ENCODE data around the gene EXD3. TPM values are rescaled to one million over a fixed set of nuclear protein-coding genes. Genes with fewer than 3 reads are reported as not detected.
A peak's percentile ranks its signal among the peaks of the same experiment; 100 is the strongest.

EXD3 gene
- total RNA-seq, 2 experiments from 2014 or later, result 8.1 to 9.0 TPM

DNA sequence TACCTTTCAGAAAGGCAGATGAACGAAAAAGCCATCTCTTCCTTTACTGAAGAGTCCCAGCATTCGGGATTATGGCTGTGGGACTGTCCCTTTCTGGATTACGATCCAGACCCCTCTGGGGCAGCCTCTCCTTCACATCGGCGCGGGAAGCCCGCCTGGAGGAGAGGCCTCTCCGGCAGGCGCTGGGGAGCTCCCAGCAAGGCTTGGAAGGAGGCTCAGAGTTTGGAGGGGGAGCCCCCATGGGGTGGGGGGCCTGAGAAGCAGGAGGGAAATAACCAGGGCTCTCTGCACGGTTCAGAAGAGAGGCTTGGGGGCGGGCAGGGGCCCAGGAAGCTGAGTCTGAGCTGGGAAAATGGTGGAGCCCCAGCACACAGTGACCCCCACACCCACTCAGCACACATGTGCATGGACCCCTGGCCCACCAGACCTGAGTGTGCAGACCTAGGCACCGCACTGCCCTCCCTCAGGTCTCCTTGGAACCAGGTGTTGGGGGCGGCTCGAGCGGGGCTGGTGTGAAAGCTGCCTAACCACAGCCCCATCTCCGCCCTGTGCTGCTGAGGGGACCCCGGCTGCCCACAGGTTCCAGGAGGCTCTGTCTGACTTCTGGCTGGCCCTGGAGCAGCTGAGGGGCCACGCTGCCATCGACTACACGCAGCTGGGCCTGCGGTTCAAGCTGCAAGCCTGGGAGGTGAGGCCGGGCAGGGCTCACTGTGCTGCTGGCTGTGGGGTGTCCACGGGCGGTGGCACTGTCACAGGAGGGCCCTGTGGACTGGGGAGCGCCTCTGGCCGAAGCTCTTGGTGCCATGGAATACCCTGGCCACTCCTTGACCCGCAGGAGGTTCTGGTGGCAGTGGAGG is 4.7 kb upstream of the EXD3 start:
- CTCF ChIA-PET, result no interaction called here
- no peaks in the 10 kb centered on the region for H3K36me3 Mint-ChIP-seq (ENCODE audit: low read depth)
- no peaks in the 10 kb centered on the region for H3K27me3 Mint-ChIP-seq
- H3K9me3 Mint-ChIP-seq, result no peaks in the 10 kb centered on the region
- no peak for ATAC-seq
- H3K4me1 Mint-ChIP-seq (ENCODE audit: low read depth), result no peaks in the 10 kb centered on the region
- intact Hi-C loops (cut with micrococcal nuclease), result no loop called here
- no peak for TF ChIP-seq CTCF (IDR thresholded peaks at IDR 0.05)
- no peak overlapping the region for H3K27ac Mint-ChIP-seq
- no peak for DNase-seq
- no peak overlapping the region for H3K4me3 Mint-ChIP-seq
- POLR2A ChIA-PET, result no interaction called here

GRCh38 chr9:137426018-137426681 is 3.2 kb upstream of the EXD3 start:
- ChIA-PET POLR2A (no interaction called here), CTCF (no interaction called here)
- intact Hi-C loops (cut with micrococcal nuclease), result no loop called here
- no peaks in the 10 kb centered on the region for H3K9me3 Mint-ChIP-seq
- no peaks in the 10 kb centered on the region for H3K36me3 Mint-ChIP-seq (ENCODE audit: low read depth)
- ATAC-seq, result no peak
- H3K4me1 Mint-ChIP-seq (ENCODE audit: low read depth), result peaks cover 7% of the 10 kb centered on the region
- no peak for DNase-seq
- no peak overlapping the region for H3K27ac Mint-ChIP-seq
- H3K4me3 Mint-ChIP-seq, result no peak overlapping the region
- H3K27me3 Mint-ChIP-seq, result no peaks in the 10 kb centered on the region
- TF ChIP-seq CTCF (IDR thresholded peaks at IDR 0.05), result no peak

DNA sequence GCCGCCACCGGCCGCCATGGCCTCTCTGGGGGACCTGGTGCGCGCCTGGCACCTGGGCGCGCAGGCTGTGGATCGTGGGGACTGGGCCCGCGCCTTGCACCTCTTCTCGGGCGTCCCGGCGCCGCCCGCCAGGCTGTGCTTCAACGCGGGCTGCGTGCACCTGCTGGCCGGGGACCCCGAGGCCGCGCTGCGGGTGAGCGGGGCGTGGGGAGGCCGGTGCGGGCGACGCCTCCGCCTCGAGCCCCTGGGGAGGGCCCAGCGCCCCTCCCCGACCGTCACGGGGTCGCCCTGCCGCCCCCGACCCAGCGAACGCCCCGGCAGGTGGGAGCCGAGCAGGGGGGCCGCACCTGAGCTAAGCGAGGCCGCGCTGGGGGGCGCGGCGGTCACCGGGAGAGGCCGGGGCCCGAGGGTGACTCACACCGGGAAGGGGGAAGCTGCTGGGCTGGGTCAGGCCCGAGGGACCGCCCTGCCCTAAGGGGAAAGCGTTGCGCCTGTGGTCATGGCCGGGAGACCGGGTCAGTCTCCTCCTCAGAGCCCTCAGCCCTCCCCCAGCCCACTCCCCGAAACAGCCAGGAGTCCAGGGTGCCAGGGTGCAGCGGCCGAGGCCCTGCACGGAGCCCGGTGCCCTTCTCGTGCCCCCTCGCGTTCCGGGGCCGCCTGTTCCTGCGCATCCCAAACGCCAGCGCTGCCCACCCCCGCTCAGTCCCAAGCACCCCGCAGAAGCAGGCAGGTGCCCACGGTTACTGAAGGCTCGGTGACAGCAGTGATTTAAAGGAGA is 741 bp upstream of the EXD3 start:
- Mint-ChIP-seq H3K36me3 (ENCODE audit: low read depth) (peaks cover 2% of the 10 kb centered on the region), H3K9me3 (no peaks in the 10 kb centered on the region), H3K4me3 (no peak overlapping the region), H3K27me3 (no peaks in the 10 kb centered on the region), H3K27ac (no peak overlapping the region), H3K4me1 (ENCODE audit: low read depth) (peaks cover 9% of the 10 kb centered on the region)
- CTCF ChIA-PET, result interaction anchor here (0.8 to 2.4 kb wide), 17 partner anchors 8 to 170 kb away, joined by 3 to 9 read pairs (median 4); partner anchors contain the start of genes MRPL41, NRARP, NSMF and TOR4A
- POLR2A ChIA-PET, result interaction anchor here (0.6 to 3.2 kb wide), 14 partner anchors 8 to 129 kb away, joined by 3 to 10 read pairs (median 4); partner anchors contain the start of genes ENTPD8, MRPL41 and NRARP
- DNase-seq (no peak), ATAC-seq (peak; percentile 40)
- intact Hi-C loops (cut with micrococcal nuclease), result no loop called here
- TF ChIP-seq CTCF (IDR thresholded peaks at IDR 0.05), result peak; percentile 30

DNA sequence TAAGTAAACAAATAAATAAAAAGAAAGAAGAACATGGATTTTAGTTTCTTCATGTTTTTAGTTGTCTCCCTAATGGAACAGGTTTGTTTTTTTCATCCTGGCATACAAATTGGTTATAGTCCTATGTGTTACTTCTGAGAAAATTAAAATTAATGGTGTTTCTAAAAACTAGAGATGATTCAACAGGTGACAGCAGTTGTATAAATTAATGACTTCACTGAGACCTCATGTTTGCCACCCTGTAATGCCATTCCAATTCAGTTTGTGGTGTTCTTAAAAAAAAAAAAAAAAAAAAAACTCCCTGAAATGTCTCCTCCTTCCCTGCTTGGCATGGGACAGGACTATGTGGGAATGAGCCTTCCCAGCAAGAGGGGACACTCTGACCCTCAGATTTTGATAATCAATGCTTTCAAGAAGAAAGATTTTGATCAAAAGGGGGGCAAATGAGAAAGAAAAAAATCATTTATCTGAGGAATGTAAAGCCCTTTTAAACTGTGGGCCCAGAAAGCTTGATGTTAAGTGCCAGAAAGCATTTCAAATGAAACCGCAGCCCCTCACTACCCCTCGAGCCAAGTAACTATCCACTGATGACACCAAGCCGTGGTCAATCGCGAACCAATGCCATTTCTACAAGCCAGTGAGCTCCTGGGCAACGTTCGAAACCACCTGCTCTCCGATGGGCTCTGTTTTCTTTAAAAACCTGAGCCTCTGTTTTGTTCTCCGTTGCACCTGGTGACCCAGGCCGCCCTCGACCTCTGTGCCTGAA is 941 bp downstream of the EXD3 start:
- Mint-ChIP-seq H3K4me3 (peak overlapping the region; percentile 79), H3K9me3 (no peaks in the 10 kb centered on the region), H3K27ac (peak overlapping the region; percentile 50), H3K4me1 (ENCODE audit: low read depth) (peaks cover 9% of the 10 kb centered on the region), H3K36me3 (ENCODE audit: low read depth) (peaks cover 2% of the 10 kb centered on the region), H3K27me3 (no peaks in the 10 kb centered on the region)
- intact Hi-C loops (cut with micrococcal nuclease), result no loop called here
- ChIA-PET POLR2A (interaction anchor here (1.0 to 3.2 kb wide), 9 partner anchors 9 to 114 kb away, joined by 3 to 10 read pairs (median 6); no protein-coding TSS in a partner anchor), CTCF (interaction anchor here (0.8 to 2.4 kb wide), 9 partner anchors 10 to 105 kb away, joined by 3 to 9 read pairs (median 3); no protein-coding TSS in a partner anchor)
- TF ChIP-seq CTCF (IDR thresholded peaks at IDR 0.05), result no peak
- DNase-seq (no peak), ATAC-seq (no peak)
